DOHH2 (cell line): ENCODE measurements around the gene AR.
"Not testable (repeated sequence)": the region's sequence is repeated elsewhere in the genome, so short reads cannot be mapped to it uniquely, and the experiment has no call there.

ENCODE experiments used
- H3F3A ChIP-seq: fragments of 200-600 bp; sonication (generic), shearing (Covaris generic); 2 replicates; pipeline ENCODE4 v1.6.0; 2016; ENCODE audit warnings: antibody characterized with exemption, mild to moderate bottlenecking; ENCODE audit not compliant: control insufficient read depth, insufficient read depth
- H3K27ac ChIP-seq: fragments of 200-600 bp; sonication (generic); 2 replicates; pipeline ENCODE4 v1.5.1; 2014; ENCODE audit warnings: low read depth, mild to moderate bottlenecking, low read length, moderate library complexity
- H3K27me3 ChIP-seq: fragments of 200-600 bp; sonication (generic); 2 replicates; pipeline ENCODE4 v1.6.1; 2014; ENCODE audit warnings: mild to moderate bottlenecking, low read length, mixed read lengths; ENCODE audit not compliant: control insufficient read depth
- H3K36me3 ChIP-seq: fragments of 200-600 bp; sonication (generic); 2 replicates; pipeline ENCODE4 v1.6.1; 2014; ENCODE audit warnings: mild to moderate bottlenecking, low read length, moderate library complexity, mixed read lengths; ENCODE audit not compliant: control insufficient read depth
- H3K4me1 ChIP-seq: fragments of 200-600 bp; sonication (generic); 2 replicates; pipeline ENCODE4 v1.6.1; 2014; ENCODE audit warnings: mild to moderate bottlenecking, low read length, mixed read lengths; ENCODE audit not compliant: control insufficient read depth
- H3K4me2 ChIP-seq: fragments of 200-600 bp; sonication (generic); 2 replicates; pipeline ENCODE4 v1.6.0; 2014; ENCODE audit warnings: mild to moderate bottlenecking, low read length, moderate library complexity
- H3K4me3 ChIP-seq: fragments of 200-600 bp; sonication (generic); 2 replicates; pipeline ENCODE4 v1.5.1; 2014; ENCODE audit warnings: mild to moderate bottlenecking, low read length, mixed read lengths
- H3K79me2 ChIP-seq: fragments of 200-600 bp; sonication (generic); 2 replicates; pipeline ENCODE4 v1.6.1; 2014; ENCODE audit warnings: mild to moderate bottlenecking, low read length, mixed read lengths; ENCODE audit not compliant: control insufficient read depth
- H3K9me2 ChIP-seq: fragments of 200-600 bp; sonication (generic); replicated peaks from 2 replicates; pipeline ENCODE4 v1.6.1; 2014; ENCODE audit warnings: mild to moderate bottlenecking, low read length, mixed read lengths; ENCODE audit not compliant: control insufficient read depth
- H3K9me3 ChIP-seq: fragments of 200-600 bp; sonication (generic); 2 replicates; pipeline ENCODE4 v1.6.1; 2014; ENCODE audit warnings: antibody characterized with exemption, low read length, mixed read lengths; ENCODE audit not compliant: control insufficient read depth, insufficient read depth
- H4K20me1 ChIP-seq: fragments of 200-600 bp; sonication (generic); 2 replicates; pipeline ENCODE4 v1.6.0; 2014; ENCODE audit warnings: low read depth, mild to moderate bottlenecking, antibody characterized with exemption, low read length, moderate library complexity; ENCODE audit not compliant: control insufficient read depth, insufficient read depth
- EZH2phosphoT487 ChIP-seq: fragments of 200-600 bp; sonication (generic); IDR thresholded peaks from 2 replicates; pipeline ENCODE4 v1.6.1; 2017; ENCODE audit warnings: borderline replicate concordance, mild to moderate bottlenecking, antibody characterized with exemption, low read length, moderate library complexity, mixed read lengths
- TF ChIP-seq, protein P1 (sequence below): fragments of 200-600 bp; sonication (generic); IDR thresholded peaks from one replicate; pipeline ENCODE4 v1.5.1; 2014; ENCODE audit warnings: antibody characterized with exemption, mild to moderate bottlenecking, low read depth, low read length; ENCODE audit not compliant: poor library complexity, severe bottlenecking

AR gene

DNA sequence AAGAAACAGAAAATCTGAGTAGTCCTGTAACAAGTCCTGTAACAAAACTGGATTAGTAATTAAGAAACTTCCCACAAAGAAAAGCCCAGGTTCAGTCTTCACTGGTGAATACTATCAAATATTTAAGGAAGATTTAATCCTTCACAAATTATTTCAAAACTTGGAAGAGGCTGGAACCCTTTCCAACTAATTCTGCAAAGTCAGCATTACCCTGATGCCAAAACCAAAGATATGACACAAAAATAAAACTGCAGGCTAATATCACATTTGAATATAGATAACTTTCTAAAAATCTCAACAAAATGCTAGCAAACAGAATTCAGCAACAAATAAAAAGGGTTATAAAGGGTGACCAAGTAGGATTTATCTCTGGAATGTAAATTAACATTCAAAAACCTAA, 80.5 kb downstream of the AR start:
- TF ChIP-seq, protein P1, sequence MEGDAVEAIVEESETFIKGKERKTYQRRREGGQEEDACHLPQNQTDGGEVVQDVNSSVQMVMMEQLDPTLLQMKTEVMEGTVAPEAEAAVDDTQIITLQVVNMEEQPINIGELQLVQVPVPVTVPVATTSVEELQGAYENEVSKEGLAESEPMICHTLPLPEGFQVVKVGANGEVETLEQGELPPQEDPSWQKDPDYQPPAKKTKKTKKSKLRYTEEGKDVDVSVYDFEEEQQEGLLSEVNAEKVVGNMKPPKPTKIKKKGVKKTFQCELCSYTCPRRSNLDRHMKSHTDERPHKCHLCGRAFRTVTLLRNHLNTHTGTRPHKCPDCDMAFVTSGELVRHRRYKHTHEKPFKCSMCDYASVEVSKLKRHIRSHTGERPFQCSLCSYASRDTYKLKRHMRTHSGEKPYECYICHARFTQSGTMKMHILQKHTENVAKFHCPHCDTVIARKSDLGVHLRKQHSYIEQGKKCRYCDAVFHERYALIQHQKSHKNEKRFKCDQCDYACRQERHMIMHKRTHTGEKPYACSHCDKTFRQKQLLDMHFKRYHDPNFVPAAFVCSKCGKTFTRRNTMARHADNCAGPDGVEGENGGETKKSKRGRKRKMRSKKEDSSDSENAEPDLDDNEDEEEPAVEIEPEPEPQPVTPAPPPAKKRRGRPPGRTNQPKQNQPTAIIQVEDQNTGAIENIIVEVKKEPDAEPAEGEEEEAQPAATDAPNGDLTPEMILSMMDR: no peak
- TF ChIP-seq EZH2phosphoT487: no peak
- H3K79me2 ChIP-seq: no peaks in the 10 kb centered on the region
- no peaks in the 10 kb centered on the region for H3K9me3 ChIP-seq
- no peaks in the 10 kb centered on the region for H3K4me1 ChIP-seq
- H4K20me1 ChIP-seq: no peaks in the 10 kb centered on the region
- H3K4me3 ChIP-seq: no peak overlapping the region
- H3K4me2 ChIP-seq: no peak overlapping the region
- H3F3A ChIP-seq: no peaks in the 10 kb centered on the region
- no peaks in the 10 kb centered on the region for H3K9me2 ChIP-seq
- no peaks in the 10 kb centered on the region for H3K36me3 ChIP-seq
- no peaks in the 10 kb centered on the region for H3K27me3 ChIP-seq
- H3K27ac ChIP-seq: no peak overlapping the region

DNA sequence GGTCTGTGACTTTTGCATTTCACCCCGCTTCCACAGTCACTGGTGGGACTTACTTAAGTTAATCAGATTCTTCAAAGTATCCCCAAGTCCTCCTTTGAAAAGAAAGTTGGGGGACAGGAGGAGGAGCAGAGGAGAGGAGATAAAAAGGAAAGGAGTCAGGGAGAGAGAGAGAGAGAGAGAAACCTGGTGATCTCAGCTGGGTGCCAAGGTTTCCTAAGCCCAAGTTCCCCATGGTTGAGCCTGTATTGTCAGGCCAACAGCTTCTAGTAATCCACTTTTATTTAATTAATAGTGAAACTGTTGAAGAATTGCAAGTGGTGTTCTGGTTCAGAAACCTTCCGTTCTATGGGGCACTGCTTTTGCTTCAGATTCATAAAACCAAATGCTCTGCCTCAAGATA, 91.6 kb downstream of the AR start:
- no peaks in the 10 kb centered on the region for H3K79me2 ChIP-seq
- no peak overlapping the region for H3K27ac ChIP-seq
- H3K9me2 ChIP-seq: no peaks in the 10 kb centered on the region
- H3K36me3 ChIP-seq: no peaks in the 10 kb centered on the region
- H3F3A ChIP-seq: no peaks in the 10 kb centered on the region
- H3K4me1 ChIP-seq: no peaks in the 10 kb centered on the region
- no peak overlapping the region for H3K4me2 ChIP-seq
- H3K4me3 ChIP-seq: no peak overlapping the region
- H4K20me1 ChIP-seq: no peaks in the 10 kb centered on the region
- no peaks in the 10 kb centered on the region for H3K9me3 ChIP-seq
- no peaks in the 10 kb centered on the region for H3K27me3 ChIP-seq
- TF ChIP-seq, protein P1: no peak
- no peak for TF ChIP-seq EZH2phosphoT487

DNA sequence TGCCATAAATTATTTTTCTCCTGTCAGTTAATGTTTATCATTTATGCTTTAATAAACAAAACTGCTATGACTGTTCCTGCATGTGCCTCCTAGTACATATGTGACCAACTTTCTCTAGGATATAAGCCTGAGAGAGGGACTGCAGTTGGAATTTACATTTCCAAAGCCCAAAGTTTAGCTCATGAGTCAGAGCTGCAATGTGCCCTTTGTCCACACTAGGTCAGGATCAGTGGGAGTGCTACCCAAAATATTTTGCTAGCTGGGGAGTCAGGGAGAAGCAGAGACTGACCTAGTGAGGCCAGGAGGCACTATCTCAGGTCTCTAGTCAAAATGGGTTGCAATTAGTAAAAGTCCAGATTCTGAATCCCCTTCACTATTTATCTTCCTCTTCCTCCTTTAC, 92.7 kb downstream of the AR start:
- Histone ChIP-seq H4K20me1 (no peaks in the 10 kb centered on the region), H3F3A (no peaks in the 10 kb centered on the region), H3K9me3 (no peaks in the 10 kb centered on the region), H3K27ac (no peak overlapping the region), H3K4me1 (no peaks in the 10 kb centered on the region), H3K36me3 (no peaks in the 10 kb centered on the region), H3K4me3 (no peak overlapping the region), H3K79me2 (no peaks in the 10 kb centered on the region), H3K27me3 (no peaks in the 10 kb centered on the region), H3K9me2 (no peaks in the 10 kb centered on the region), H3K4me2 (no peak overlapping the region)
- TF ChIP-seq EZH2phosphoT487: no peak
- TF ChIP-seq, protein P1: no peak

DNA sequence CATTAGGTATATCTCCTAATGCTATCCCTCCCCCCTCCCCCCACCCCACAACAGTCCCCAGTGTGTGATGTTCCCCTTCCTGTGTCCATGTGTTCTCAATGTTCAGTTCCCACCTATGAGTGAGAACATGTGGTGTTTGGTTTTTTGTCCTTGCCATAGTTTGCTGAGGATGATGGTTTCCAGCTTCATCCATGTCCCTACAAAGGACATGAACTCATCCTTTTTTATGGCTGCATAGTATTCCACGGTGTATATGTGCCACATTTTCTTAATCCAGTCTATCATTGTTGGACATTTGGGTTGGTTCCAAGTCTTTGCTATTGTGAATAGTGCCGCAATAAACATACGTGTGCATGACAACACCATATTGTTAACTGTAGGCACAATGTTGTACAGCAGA, 93.5 kb downstream of the AR start:
- H3K36me3 ChIP-seq, H3K9me2 ChIP-seq, H3K27me3 ChIP-seq: not testable (repeated sequence)

More for the DNA sequence above, 93.5 kb downstream of the AR start:
- not testable (repeated sequence) for H3K79me2 ChIP-seq, H3K9me3 ChIP-seq, H3K27ac ChIP-seq, H3F3A ChIP-seq, H4K20me1 ChIP-seq, H3K4me2 ChIP-seq, H3K4me3 ChIP-seq, H3K4me1 ChIP-seq
